Kasumi-1 (cell line): ENCODE results near the gene DSE.

ENCODE experiments used
- DNase-seq, 2 experiments: peaks; one replicate each; lab custom pipeline; 2025; lab: John Stamatoyannopoulos, UW

The DSE gene

DNA sequence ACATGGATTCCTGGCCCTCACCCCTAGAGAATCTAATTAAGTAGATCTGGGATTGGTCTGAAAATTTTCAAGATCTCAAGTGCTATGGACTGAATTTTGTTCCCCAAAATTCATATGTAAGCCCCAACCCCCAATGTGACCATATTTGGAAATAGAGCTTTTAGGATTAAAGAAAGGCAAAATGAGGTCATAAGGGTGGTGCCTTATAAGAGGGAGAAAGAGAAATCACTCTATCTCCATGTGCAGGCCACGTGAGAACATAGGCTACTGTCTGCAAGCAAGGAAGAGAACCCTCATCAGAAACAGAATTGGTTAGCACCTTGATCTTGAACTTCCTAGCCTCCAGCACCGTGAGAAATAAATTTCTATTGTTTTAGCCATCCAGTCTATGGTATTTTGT is 8.5 kb upstream of the DSE start:
- no peak for DNase-seq

DNA sequence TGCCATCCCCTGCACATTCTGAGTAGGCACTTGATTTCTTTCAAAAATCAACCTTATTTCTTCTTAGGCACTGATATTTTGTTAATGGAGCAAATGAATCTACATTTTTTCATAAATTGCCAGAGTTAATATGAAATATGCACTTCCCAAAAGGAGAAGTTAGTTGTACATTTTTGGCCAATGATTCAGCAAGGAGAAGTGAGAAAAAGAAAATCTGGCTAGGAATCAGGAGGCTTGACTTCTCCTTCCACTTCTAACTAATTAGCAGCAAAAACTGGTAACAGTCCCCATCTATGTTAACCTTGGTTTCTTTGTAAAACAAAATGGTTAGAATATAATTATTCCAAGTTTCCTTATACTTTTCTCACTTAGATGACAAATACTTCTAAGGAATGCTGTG is 7.0 kb upstream of the DSE start:
- DNase-seq, result peak; percentile 61 to 74

- no peak for DNase-seq
Measured at GRCh38 chr6:116364321-116364720, 6.4 kb upstream of the DSE start.

GRCh38 chr6:116365743-116366142 is 5.0 kb upstream of the DSE start:
- no peak for DNase-seq

DNA sequence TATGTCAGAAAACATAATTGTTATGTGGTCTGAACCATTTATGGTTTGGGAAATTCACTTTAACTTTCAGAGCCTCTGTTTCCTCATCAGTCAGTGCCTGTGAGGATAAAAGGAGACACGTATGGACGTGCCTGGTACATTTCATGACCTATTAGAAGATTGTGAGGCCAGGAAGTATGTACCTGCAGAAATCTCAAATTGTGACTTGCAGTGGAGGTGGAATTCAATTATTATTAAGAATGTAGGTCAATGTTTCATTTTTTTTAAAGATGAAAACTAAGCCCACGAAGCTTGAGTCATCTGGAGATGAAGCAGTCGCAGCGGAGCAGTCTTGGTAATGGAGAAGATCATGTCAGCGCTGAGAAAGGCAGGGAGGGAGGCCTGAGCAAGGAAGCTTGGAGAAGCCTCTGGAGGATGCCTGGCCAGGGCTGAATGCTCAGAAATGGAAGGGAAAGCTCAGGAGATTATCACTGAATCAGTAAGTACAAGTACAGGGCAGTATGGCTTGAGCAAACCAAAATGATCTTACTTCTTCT is 3.9 kb upstream of the DSE start:
- no peak for DNase-seq

DNA sequence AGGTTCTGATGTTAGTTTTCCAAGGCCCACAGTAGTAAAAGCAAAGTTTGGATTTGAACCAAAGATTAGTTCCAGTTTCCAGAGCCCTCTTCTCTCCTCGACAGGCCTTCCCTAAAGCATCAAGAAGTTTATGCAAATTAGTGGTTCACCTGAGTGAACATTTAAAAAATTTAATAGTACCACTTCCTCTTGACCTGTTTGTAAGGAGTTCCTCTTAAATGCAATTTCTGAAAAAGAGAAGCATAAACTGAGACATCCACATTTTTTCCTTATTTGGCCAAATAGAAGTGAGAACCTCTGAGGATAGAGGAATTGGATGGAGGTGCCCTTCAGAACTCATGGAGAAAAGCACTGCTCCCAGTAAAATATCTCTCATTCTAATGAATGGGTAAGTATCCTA is 1.2 kb upstream of the DSE start:
- DNase-seq, result no peak

- peak in 1 of 2 experiments; percentile 16 for DNase-seq
Measured at GRCh38 chr6:116369964-116370759, 585 bp upstream of the DSE start.

GRCh38 chr6:116371120-116371917 is 572 bp downstream of the DSE start:
- DNase-seq, result peak; percentile 33 to 46

DNA sequence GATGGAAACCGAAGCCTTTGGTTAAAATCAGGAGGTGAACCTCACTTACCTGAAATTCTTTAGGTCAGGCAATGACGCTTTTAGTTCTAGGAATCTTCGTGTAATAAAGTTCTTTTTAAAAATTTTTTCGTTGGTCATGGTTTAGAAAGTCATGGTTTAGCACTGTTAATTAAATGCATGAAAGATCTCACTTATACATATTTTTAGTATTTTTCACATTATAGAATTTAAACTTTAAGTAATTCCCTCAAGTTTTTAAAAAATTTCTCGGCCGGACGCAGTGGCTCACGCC is 1.1 kb downstream of the DSE start:
- no peak for DNase-seq

GRCh38 chr6:116373300-116373699 is 2.6 kb downstream of the DSE start:
- DNase-seq, result no peak

GRCh38 chr6:116373940-116374339 is 3.2 kb downstream of the DSE start:
- DNase-seq, result no peak

DNA sequence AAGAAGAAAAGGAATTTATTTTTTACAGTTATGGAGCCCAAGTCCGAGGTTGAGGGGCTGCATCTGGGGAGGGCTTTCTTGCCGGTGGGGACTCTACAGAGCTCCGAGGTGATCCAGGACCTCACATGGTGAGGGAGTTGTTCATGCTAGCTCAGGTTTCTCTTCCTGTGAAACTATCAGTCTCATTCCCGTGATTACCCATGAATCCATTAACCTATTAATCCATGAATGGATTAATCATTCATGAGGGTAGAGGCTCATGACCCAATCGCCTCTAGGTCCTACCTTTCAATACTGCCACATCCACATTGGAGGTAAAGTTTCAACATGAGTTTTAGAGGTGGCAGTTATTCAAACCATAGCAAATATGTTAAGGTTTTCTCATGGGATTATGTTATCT is 3.8 kb downstream of the DSE start:
- DNase-seq, result no peak

GRCh38 chr6:116375262-116375661 is 4.5 kb downstream of the DSE start:
- no peak for DNase-seq

- DNase-seq, result no peak
Measured at GRCh38 chr6:116376149-116376548, 5.4 kb downstream of the DSE start.

GRCh38 chr6:116379764-116380163 is 9.0 kb downstream of the DSE start:
- no peak for DNase-seq

DNA sequence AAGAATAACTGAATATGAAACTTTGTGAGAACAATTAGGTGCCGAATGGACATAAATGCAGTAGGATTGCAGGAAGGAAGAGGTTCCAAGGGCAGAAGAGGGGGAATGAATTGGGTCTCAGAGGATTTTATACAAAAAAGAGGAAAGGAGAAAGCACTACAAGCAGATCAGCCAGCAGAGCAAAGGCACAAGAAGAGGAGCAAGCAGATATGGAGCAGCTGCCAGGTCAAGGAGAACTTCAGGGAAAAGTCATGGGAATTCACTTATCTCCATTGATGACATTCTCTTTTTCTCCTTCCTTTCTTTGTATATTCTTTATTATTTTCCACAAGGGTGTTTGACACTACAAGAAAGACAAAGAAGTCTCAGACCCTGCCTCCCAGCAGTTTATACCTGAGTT is 9.6 kb downstream of the DSE start:
- DNase-seq, result no peak

DNA sequence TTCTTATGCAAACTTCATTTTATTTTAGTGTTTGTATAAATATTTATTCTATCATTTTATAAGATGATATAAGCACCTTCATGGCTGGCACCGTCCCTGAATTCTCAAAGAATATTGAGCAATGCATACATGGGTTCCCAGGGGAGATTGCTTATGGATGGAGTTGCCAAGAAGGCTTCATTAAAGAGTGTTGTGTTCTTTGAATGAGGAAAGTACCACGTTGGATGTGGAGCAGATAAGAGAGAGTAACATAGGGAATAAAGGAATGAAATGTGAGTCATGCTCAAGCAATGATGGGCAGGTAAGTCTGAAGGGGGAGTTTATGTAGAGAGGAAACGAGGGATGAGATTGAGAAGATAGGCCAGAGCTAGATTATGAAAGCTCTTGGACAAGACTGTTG is 10.3 kb downstream of the DSE start:
- no peak for DNase-seq

- no peak for DNase-seq
Measured at GRCh38 chr6:116382587-116382986, 11.8 kb downstream of the DSE start.

DNA sequence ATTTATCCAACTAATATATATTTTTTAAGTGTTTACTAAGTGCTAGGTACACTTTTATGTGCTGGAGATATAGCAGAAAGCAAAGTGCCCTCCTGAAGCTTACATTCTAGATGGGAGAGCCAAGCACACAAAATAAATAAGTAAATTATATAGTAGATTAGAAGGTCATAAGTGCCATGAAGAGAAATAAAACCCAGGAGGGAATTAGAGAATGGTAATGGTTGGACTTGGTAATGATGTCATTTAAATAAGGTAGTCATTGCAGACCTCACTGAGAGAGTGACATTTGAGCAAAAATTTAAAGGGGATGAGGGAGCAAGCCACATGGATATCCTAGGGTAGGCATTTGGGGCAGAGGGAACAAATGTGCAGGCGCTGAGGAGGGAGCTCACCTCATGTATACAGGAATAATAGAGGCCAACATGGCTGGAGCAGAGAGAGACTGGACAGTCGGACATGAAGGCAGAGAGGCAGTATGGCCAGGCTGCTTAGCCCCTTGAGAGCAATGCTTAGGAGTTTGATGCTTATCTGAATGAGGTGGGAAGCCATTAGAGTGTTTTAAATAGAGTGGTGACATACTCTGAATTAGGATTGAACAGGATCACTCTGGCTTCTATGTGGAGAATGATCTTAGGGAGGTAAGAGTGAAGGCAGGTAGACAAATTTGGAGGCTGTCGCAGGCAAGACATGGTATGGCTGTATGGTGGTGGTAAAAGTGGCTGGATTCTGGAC is 14.1 kb downstream of the DSE start:
- DNase-seq, result no peak

DNA sequence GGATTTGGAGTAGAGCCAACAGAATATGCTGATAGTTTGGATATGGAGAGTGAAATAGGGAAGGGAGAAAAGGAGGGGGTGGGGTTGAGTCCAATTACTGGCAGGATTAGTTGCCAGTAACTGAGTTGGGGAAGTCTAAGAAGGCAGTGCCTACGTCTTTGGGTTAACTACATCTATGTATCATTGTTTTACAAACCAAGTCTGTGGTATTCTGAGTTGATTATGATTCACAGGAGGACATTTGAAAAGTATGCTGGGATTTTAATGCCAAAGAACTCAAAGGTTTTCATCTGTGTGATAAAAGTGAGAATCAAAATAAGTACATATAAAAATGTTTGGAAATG is 14.7 kb downstream of the DSE start:
- DNase-seq, result no peak

- no peak for DNase-seq
Measured at GRCh38 chr6:116385921-116386320, 15.2 kb downstream of the DSE start.

- no peak for DNase-seq
Measured at GRCh38 chr6:116386581-116387299, 16.0 kb downstream of the DSE start.
